ENCODE results near the gene TMEM187. TPM values are rescaled to one million over a fixed set of nuclear protein-coding genes. Genes with fewer than 3 reads are reported as not detected.

TMEM187 gene
- 6.4 TPM in 2 replicates for total RNA-seq

GRCh38 chrX:153972368-153973126 lies at the start of gene TMEM187:
Gene TMEM187, plus strand, starts transcription at chrX:153972754. Its CDS starts 9,309 bp downstream, at chrX:153982063.

GRCh38 chrX:153925739-153926551 lies 46.6 kb upstream of the TMEM187 start, which contains the start of gene ARHGAP4:
Gene ARHGAP4, minus strand, starts transcription at chrX:153926264. Its CDS starts 62 bp downstream, at chrX:153926202.

GRCh38 chrX:153934762-153935325 lies 37.7 kb upstream of the TMEM187 start, which contains the start of gene NAA10:
Gene NAA10, minus strand, starts transcription at chrX:153935037. Its CDS starts 133 bp downstream, at chrX:153934904.

GRCh38 chrX:153944140-153944799 lies 28.3 kb upstream of the TMEM187 start, which contains the start of gene RENBP:
Gene RENBP, minus strand, starts transcription at chrX:153944643. Its CDS starts 33 bp downstream, at chrX:153944610.

GRCh38 chrX:153971450-153972367 lies 845 bp upstream of the TMEM187 start, which contains the start of gene HCFC1:
Gene HCFC1, minus strand, starts transcription at chrX:153971818. Its CDS starts 978 bp downstream, at chrX:153970840.

GRCh38 chrX:154019633-154020528 lies 47.3 kb downstream of the TMEM187 start, which contains the start of gene IRAK1:
Gene IRAK1, minus strand, starts transcription at chrX:154019902. Its CDS starts 90 bp downstream, at chrX:154019812.

Other genes with a start within 250 kb of the TMEM187 start
- 362 and 467 TPM in 2 replicates for gene BCAP31, start 248.4 kb upstream of the TMEM187 start, total RNA-seq
- gene ABCD1, start 247.9 kb upstream of the TMEM187 start, total RNA-seq = 6.0 and 7.7 TPM in 2 replicates
- 2.4 and 3.1 TPM in 2 replicates for gene PLXNB3, start 208.5 kb upstream of the TMEM187 start, total RNA-seq
- gene SRPK3, start 191.7 kb upstream of the TMEM187 start, total RNA-seq = 0.43 and 1.3 TPM in 2 replicates
- gene IDH3G, start 178.4 kb upstream of the TMEM187 start, total RNA-seq = 34.8 and 39.1 TPM in 2 replicates
- gene SSR4, start 178.1 kb upstream of the TMEM187 start, total RNA-seq = 133 and 187 TPM in 2 replicates
- 0.33 and 0.43 TPM in 2 replicates for gene PDZD4, start 142.2 kb upstream of the TMEM187 start, total RNA-seq
- 0.26 and 1.1 TPM in 2 replicates for gene L1CAM, start 86.6 kb upstream of the TMEM187 start, total RNA-seq
- gene AVPR2, start 68.1 kb upstream of the TMEM187 start, total RNA-seq = 2.1 and 3.5 TPM in 2 replicates
- gene ARHGAP4, start 46.5 kb upstream of the TMEM187 start, total RNA-seq = 3.7 and 4.8 TPM in 2 replicates
- gene NAA10, start 37.7 kb upstream of the TMEM187 start, total RNA-seq = 37.6 and 48.4 TPM in 2 replicates
- gene RENBP, start 28.1 kb upstream of the TMEM187 start, total RNA-seq = 29.9 and 44.2 TPM in 2 replicates
- gene HCFC1, start 936 bp upstream of the TMEM187 start, total RNA-seq = 10.7 and 11.0 TPM in 2 replicates
- gene IRAK1, start 47.1 kb downstream of the TMEM187 start, total RNA-seq = 40.0 and 54.2 TPM in 2 replicates
- gene MECP2, start 125.0 kb downstream of the TMEM187 start, total RNA-seq = 18.0 and 20.3 TPM in 2 replicates
- gene OPN1LW, start 171.5 kb downstream of the TMEM187 start, total RNA-seq = 0.43 TPM in 1 of 2 replicates, not detected in the other
- 0.17 and 0.43 TPM in 2 replicates for gene OPN1MW, start 209.8 kb downstream of the TMEM187 start, total RNA-seq
- not detected in 2 replicates for gene OPN1MW2, start 247.0 kb downstream of the TMEM187 start, total RNA-seq

Data from dermis lymphatic vessel endothelial cell (primary cell).